LNCAP (cell line): Measurements from ENCODE around the gene ADGRE1.

Experiments used
- TF ChIP-seq, protein P1 (sequence below): fragments of 450-650 bp; IDR thresholded peaks from 2 replicates; pipeline ENCODE4 v1.5.1; 2017; ENCODE audit warnings: mild to moderate bottlenecking

Gene ADGRE1

DNA sequence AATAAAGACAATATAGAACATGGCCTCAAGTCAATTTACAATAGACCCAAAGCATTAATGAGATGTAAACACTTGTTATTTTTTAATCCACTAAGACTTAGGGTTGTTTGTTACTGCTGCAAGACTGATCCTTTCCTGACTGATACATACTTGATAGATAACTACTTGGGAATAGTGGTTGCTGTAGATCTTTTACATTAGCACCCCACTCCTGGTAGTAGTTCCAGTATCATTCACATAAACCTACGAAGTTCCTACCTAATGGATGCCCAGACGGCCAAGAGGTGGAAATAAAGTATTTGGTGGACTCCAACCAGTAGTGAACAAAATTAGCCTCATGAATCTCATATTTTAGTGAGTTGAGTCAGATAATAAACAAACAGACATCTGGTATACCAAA, 26.9 kb downstream of the ADGRE1 start:
- TF ChIP-seq, protein P1, sequence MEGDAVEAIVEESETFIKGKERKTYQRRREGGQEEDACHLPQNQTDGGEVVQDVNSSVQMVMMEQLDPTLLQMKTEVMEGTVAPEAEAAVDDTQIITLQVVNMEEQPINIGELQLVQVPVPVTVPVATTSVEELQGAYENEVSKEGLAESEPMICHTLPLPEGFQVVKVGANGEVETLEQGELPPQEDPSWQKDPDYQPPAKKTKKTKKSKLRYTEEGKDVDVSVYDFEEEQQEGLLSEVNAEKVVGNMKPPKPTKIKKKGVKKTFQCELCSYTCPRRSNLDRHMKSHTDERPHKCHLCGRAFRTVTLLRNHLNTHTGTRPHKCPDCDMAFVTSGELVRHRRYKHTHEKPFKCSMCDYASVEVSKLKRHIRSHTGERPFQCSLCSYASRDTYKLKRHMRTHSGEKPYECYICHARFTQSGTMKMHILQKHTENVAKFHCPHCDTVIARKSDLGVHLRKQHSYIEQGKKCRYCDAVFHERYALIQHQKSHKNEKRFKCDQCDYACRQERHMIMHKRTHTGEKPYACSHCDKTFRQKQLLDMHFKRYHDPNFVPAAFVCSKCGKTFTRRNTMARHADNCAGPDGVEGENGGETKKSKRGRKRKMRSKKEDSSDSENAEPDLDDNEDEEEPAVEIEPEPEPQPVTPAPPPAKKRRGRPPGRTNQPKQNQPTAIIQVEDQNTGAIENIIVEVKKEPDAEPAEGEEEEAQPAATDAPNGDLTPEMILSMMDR, result no peak

DNA sequence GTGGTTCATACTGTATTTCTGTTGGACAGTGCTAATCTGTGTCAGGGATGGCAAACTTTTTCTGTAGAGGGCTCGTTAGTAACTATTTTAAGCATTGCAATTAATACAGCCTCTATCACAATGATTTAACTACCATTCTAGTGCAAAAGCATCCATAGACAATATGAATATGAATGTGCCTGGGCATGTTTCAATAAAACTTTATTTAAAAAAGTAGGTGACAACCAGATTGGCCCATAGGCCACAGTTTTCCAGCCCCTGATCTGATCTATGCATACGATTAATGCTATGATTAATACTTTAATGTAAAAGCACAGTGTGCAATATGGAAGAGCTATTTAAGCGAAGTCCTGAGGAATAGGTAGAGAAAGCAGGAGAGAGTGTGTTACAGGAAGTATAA, 29.6 kb downstream of the ADGRE1 start:
- TF ChIP-seq, protein P1, result no peak

DNA sequence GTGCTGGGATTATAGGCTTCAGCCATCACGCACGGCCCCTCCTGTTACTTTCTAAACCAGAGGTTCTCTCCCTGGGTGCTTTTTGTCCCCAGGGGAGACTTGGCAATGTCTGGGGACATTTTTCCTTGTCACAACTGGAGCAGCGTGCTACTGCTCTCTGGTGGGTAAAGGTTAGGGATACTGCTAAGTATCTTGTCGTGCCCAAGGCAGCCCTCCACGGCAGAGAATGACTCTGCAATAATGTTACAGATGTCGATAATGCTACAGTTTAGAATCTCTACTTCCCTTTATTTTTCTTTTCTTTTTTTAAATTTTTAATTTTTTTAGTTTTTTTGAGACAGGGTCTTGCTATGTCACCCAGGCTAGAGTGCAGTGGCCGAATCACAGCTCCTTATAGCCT, 38.0 kb downstream of the ADGRE1 start:
- TF ChIP-seq, protein P1, result no peak

DNA sequence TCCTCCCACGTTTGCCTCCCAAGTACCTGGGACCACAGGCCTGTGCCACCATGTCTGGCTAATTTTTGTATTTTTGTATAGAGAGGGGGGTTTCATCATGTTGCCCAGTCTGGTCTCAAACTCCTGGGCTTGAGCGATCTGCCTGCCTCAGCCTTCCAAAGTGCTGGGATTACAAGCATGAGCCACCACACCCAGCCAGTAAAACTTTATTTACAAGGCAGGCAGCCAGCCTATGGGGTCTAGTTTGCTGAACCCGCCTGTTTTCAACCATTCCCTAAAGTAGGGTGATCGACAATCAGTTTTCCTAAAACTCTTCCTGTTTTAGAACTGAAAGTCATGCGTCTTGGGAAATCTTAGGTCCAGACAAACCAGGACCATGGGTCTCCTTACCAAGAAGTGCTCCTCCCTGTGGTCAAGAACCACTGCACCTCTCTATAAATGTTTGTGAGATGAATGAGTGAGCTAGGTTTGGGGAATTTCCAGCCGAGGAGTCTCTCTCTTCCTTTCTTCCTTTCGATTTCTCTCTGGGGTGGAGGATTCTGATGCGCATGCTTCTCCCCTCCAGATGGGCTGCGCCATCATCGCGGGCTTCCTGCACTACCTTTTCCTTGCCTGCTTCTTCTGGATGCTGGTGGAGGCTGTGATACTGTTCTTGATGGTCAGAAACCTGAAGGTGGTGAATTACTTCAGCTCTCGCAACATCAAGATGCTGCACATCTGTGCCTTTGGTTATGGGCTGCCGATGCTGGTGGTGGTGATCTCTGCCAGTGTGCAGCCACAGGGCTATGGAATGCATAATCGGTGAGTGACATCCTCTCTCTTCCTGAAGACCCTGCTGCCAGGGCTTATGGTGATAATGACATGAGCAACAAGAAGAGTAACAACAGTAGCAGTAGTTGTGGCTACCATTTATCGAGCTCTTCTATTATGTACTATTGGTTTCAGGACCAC, 38.7 kb downstream of the ADGRE1 start:
- TF ChIP-seq, protein P1, result no peak

DNA sequence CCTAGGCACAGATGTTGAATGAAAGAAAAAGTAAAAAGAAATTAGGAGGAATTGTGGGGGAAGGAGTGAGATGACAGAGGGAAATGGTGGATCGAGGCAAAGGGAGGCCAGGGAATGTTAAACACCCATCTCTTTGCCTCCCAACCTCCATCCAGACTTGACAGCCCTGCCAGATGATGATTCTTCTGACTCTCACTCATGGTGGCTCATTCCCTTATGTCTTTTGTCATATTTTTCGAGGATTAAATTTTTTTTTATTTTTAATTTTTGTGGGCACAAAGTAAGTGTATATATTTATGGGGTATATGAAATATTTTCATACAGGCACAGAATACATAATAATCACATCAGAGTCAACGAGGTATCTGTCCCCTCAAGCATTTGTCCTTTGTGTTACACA, 42.8 kb downstream of the ADGRE1 start:
- TF ChIP-seq, protein P1, result no peak

DNA sequence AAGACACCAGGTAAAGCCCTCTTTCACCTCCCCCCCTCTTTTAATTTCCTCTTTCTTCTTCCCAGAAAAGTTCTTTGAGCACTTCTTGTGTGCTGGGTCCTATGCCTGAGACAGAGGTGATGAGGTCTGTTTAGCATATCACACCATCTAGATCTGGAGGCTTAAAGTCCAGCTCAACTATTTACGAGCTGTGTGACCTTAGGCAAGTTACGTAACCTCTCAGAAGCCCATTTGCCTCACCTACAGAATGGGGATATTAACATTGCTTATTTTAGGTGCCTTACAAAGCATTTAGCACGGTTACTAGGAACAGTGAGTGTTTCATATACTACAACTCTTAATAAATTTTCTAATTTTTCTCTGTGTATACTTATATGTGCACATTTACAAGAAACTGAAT, 47.7 kb downstream of the ADGRE1 start:
- TF ChIP-seq, protein P1, result no peak

DNA sequence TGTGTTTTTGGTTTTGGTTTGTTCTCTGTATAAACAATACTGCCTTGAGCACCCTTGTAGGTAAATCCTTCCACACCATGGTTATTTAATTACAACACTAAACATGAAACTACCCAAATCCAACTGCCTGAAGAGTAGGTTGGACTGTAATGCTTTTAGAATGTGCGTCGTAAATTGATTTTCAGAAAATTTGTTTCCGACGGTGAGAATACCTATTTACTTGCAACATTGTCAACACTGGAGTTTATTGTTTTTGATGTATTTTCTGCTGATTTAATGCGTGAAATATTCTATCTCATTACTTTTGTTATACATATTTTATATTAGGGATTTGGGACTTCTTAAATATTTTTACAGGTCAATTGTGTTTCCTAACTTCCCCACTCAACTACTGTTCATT, 48.2 kb downstream of the ADGRE1 start:
- TF ChIP-seq, protein P1, result no peak
